NCI-H460 (cell line): Measurements from ENCODE around the gene ZNF728. TPM values are rescaled to one million over a fixed set of nuclear protein-coding genes. Genes with fewer than 3 reads are reported as not detected.
"Not testable (repeated sequence)": the region's sequence is repeated elsewhere in the genome, so short reads cannot be mapped to it uniquely, and the experiment has no call there.

Source experiments
- DNase-seq: peaks from one replicate; pipeline ENCODE4 v3.0.0-alpha.2; 2016; ENCODE audit warnings: low read depth; ENCODE audit errors: extremely low read depth
- polyA plus RNA-seq: library from polyadenylated mRNA; depleted of rRNA; stranded (reverse); fragments of >200 nt; gene quantifications from 2 replicates; pipeline ENCODE4 v1.2.3, GENCODE V29; 2014; cell fraction: nucleus; rRNA removed
- small RNA-seq, 2 experiments: library from RNA; depleted of rRNA; stranded (forward); fragments of <200 nt; gene quantifications; one replicate each; pipeline ENCODE3, GENCODE V24; 2014
- total RNA-seq: library from RNA; depleted of rRNA; stranded (reverse); fragments of >200 nt; shearing (Covaris generic); gene quantifications from 2 replicates; pipeline ENCODE4 v1.2.3, GENCODE V29; 2014; rRNA removed

The ZNF728 gene
- not detected in 2 replicates for total RNA-seq
- polyA plus RNA-seq, result not detected in 2 replicates

- no peak for DNase-seq
These were observed at the start of gene ZNF728 for GRCh38 chr19:23002690-23003422. Gene ZNF728, minus strand, starts transcription at chr19:23003176. Its CDS starts 146 bp downstream, at chr19:23003030.

- no peak for DNase-seq
These were observed 49.4 kb upstream of the ZNF728 start for GRCh38 chr19:23052349-23052748.

- DNase-seq, result no peak
These were observed 46.3 kb upstream of the ZNF728 start for GRCh38 chr19:23049256-23049655.

GRCh38 chr19:23046743-23047142 is 43.8 kb upstream of the ZNF728 start:
- DNase-seq, result no peak

- no peak for DNase-seq
These were observed 30.7 kb upstream of the ZNF728 start for GRCh38 chr19:23033721-23034120.

- no peak for DNase-seq
These were observed 12.7 kb upstream of the ZNF728 start for GRCh38 chr19:23015660-23016059.

GRCh38 chr19:22994957-22995356 is 8.0 kb downstream of the ZNF728 start:
- DNase-seq, result not testable (repeated sequence)

- DNase-seq, result no peak
These were observed 26.7 kb downstream of the ZNF728 start for GRCh38 chr19:22976248-22976647.

GRCh38 chr19:22975546-22976136 is 27.3 kb downstream of the ZNF728 start:
- not testable (repeated sequence) for DNase-seq

- DNase-seq, result no peak
These were observed 57.4 kb downstream of the ZNF728 start for GRCh38 chr19:22945560-22945959.

GRCh38 chr19:22935151-22935550 is 67.8 kb downstream of the ZNF728 start:
- no peak for DNase-seq

GRCh38 chr19:22927576-22927975 is 75.4 kb downstream of the ZNF728 start:
- DNase-seq, result not testable (repeated sequence)

GRCh38 chr19:22925181-22925580 is 77.8 kb downstream of the ZNF728 start:
- not testable (repeated sequence) for DNase-seq

Small RNA genes within 50 kb of the gene (small RNA-seq; reads per million reads assigned to genes)
- gene AC022145.2, result 0 reads per million in 2 experiments

Other genes starting within 250 kb of the ZNF728 start
- gene ZNF99, start 219.0 kb downstream of the ZNF728 start, total RNA-seq, result not detected in 2 replicates
- gene ZNF723, start 170.9 kb downstream of the ZNF728 start, total RNA-seq, result not detected in 2 replicates
- not detected in 2 replicates for gene ZNF730, start 113.8 kb upstream of the ZNF728 start, total RNA-seq
- 4.8 and 5.3 TPM in 2 replicates for gene ZNF724, start 247.2 kb upstream of the ZNF728 start, total RNA-seq